ENCODE measurements around the gene KDM4C. TPM values are rescaled to one million over a fixed set of nuclear protein-coding genes. Genes with fewer than 3 reads are reported as not detected.

Gene KDM4C
- total RNA-seq, 1 experiment from 2014 or later, result 7.1 TPM

GRCh38 chr9:7123743-7124142, 366.0 kb downstream of the KDM4C start:
- in situ Hi-C loops (cut with HindIII; ENCODE audit: low pct_unique_long_range_greater_than_20kb, low sequenced_read_pairs), result no loop called here
- Histone ChIP-seq H3K4me1 (ENCODE audit: control insufficient read depth, insufficient read depth, low read length) (no peaks in the 10 kb centered on the region), H3K36me3 (ENCODE audit: control insufficient read depth, insufficient read depth, low read length) (no peaks in the 10 kb centered on the region), H3K27ac (ENCODE audit: low read length) (no peak overlapping the region), H3K27me3 (ENCODE audit: control insufficient read depth, insufficient read depth, low read length) (no peaks in the 10 kb centered on the region), H3K4me3 (ENCODE audit: low read depth in 2 of 2, low read length in 2 of 2) (no peak overlapping the region), H3K9me3 (ENCODE audit: control insufficient read depth, insufficient read depth, low read depth, low read length) (no peaks in the 10 kb centered on the region)
- no peak for DNase-seq (ENCODE audit: low read depth, low spot score)
- no peak for ATAC-seq
- no TSS peak for BruUV-seq (replicated peaks)
- TF ChIP-seq POLR2AphosphoS5 (IDR thresholded peaks at IDR 0.05; ENCODE audit: low read depth, low read length) (no peak), SIN3A (IDR thresholded peaks at IDR 0.05; ENCODE audit: borderline replicate concordance, insufficient read depth, low read depth, low read length) (no peak), TCF7L2 (IDR thresholded peaks at IDR 0.05; ENCODE audit: low read depth, low read length) (no peak), CTCF (IDR thresholded peaks at IDR 0.05) (no peak), REST (IDR thresholded peaks at IDR 0.05; ENCODE audit: insufficient read depth in 1 of 2, low read depth in 2 of 2, low read length in 1 of 2) (no peak)
- ChIA-PET CTCF (no interaction called here), POLR2A (no interaction called here)
- intact Hi-C loops (cut with micrococcal nuclease; ENCODE audit: unreplicated experiment), result no loop called here

GRCh38 chr9:7125231-7125630, 367.5 kb downstream of the KDM4C start:
- no peaks in the 10 kb centered on the region for H3K9me3 ChIP-seq (ENCODE audit: control insufficient read depth, insufficient read depth, low read depth, low read length)
- in situ Hi-C loops (cut with HindIII; ENCODE audit: low pct_unique_long_range_greater_than_20kb, low sequenced_read_pairs), result no loop called here
- H3K27me3 ChIP-seq (ENCODE audit: control insufficient read depth, insufficient read depth, low read length), result no peaks in the 10 kb centered on the region
- TF ChIP-seq POLR2AphosphoS5 (IDR thresholded peaks at IDR 0.05; ENCODE audit: low read depth, low read length), result no peak
- no peak for TF ChIP-seq SIN3A (IDR thresholded peaks at IDR 0.05; ENCODE audit: borderline replicate concordance, insufficient read depth, low read depth, low read length)
- TF ChIP-seq REST (IDR thresholded peaks at IDR 0.05; ENCODE audit: insufficient read depth in 1 of 2, low read depth in 2 of 2, low read length in 1 of 2), result no peak
- no peak for TF ChIP-seq TCF7L2 (IDR thresholded peaks at IDR 0.05; ENCODE audit: low read depth, low read length)
- TF ChIP-seq CTCF (IDR thresholded peaks at IDR 0.05), result no peak
- ChIA-PET CTCF (no interaction called here), POLR2A (no interaction called here)
- no peak for ATAC-seq
- H3K27ac ChIP-seq (ENCODE audit: low read length), result no peak overlapping the region
- DNase-seq (ENCODE audit: low read depth, low spot score), result no peak
- no peaks in the 10 kb centered on the region for H3K4me1 ChIP-seq (ENCODE audit: control insufficient read depth, insufficient read depth, low read length)
- no peaks in the 10 kb centered on the region for H3K36me3 ChIP-seq (ENCODE audit: control insufficient read depth, insufficient read depth, low read length)
- H3K4me3 ChIP-seq (ENCODE audit: low read depth in 2 of 2, low read length in 2 of 2), result no peak overlapping the region
- no TSS peak for BruUV-seq (replicated peaks)
- intact Hi-C loops (cut with micrococcal nuclease; ENCODE audit: unreplicated experiment), result no loop called here
